CD4-positive, alpha-beta T cell treated with Interleukin-17A for 4 hours (primary cell): ENCODE results near the gene MYBPC2.

ENCODE experiments used
- DNase-seq: peaks from one replicate; pipeline ENCODE4 v3.0.0-alpha.2; 2020; ENCODE audit warnings: mixed read lengths

Gene MYBPC2

GRCh38 chr19:50505856-50506611, 73.3 kb downstream of the MYBPC2 start:
- no peak for DNase-seq

DNA sequence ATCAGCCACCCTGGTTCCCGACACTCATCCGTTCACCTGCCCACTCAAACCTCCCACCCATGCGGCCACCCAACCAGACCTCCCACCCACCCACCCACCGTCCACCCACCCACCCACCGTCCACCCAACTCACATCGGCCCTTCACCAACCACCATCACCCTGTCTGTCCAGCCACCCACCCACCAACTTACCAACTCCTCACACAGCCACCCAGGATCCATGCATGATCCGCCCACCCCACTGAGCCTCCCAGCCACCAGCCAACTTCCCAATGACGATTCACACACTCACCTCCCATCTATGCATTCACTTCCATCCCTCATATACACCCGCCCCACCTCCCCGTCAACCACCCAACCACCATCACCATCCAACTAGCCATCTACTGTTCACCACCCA, 74.0 kb downstream of the MYBPC2 start:
- no peak for DNase-seq

DNA sequence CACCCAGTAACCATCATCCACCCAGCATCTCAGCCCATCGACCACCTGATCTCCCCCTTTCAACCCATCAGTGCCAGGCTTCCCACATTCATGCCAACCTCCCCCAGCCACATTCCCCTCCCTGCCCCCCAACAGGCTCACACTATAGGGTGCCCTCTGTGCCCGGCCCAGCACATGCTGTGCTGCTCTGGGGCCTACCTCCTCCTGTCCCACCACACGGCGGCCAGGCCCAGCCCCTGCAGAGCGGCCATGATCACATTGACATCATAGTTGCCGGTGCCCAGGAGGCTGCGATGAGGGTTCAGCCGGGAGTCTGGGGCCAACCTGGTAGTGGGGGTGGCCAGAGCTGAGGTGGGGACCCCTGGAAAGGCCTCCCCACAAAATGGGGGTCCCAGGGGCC, 74.7 kb downstream of the MYBPC2 start:
- DNase-seq = no peak

DNA sequence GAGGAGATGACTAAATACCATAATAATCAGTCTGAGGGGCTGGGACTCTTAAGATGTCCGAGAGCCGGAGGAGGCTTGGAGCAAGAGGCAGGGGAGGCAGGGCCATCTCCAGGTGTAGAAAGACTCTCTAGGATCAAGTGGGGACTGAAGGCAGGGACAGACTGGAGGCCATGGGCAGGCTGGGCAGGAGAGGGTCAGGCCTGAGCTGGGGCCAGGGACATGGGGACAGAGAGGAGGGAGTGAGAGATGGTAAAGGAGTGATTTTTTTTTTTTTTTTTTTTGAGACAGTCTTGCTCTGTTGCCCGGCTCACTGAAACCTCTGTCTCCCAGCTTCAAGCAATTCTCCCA, 76.1 kb downstream of the MYBPC2 start:
- DNase-seq = no peak

DNA sequence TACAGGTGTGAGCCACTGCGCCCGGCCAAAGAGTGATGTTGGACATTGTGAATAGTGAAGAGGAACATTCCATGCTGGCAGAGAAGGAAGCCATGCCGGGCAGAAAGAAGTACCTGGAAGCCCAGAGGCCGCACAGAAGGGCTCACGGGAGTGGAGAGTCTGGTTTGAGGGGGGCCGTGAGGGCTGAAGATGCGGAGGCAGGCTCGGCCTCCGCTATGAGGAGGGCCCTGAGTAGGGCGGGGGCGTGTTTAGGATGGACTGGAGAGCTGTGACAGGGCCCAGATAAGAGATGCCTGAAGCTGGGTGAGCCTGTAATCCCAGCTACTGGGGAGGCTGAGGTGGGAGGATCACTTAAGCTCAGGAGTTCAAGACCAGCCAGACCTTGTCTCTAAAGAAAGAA, 76.7 kb downstream of the MYBPC2 start:
- DNase-seq = no peak

DNA sequence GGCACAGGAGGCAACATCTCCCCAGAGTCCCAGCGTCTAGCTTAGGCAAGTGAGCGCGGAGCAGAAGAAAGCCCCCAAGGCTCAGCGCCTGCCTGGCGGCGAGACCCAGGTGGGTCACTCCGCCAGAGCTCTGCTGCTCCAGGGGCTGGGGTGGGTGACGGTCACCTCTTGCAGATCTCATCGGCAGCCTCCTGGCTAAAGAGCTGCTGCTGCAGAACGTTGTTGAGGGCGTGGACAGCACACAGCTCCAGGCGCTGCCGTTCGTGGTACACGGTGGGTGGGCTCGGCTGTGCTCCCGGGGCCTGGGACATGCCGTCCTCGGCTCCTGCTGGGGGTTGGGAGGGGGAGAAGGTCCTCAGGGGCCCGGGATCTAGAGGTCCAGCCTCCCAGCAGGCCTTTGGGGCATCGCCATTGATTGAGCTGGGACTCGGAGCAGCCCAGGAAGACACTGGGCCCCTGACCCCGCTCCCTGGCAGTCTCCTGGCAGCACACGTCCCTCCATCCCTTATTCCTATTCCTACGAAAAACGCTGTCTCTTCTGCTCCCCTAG, 77.5 kb downstream of the MYBPC2 start:
- no peak for DNase-seq

DNA sequence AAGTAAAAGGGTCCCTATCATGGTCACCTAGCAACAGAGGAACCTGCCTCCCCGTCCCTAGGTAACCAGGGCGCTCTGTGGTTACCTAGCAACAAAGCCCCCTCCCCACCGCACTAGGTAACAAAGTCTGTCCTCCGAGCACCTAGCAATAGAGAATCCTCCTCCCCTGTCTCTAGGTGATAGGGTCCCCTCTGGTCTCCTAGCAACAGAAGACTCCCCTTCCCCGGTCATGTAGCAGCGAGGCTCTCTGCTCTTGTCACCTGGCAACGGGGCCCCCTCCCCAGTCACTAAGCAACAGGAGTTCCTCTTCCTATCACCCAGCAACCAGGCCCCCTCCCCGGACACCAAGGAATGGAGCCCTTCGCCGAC, 78.0 kb downstream of the MYBPC2 start:
- DNase-seq = no peak

- DNase-seq = peak; percentile 96
These were observed 78.6 kb downstream of the MYBPC2 start, which contains the start of gene JOSD2 for GRCh38 chr19:50511069-50511822. Gene JOSD2 (minus strand): TSS chr19:50511191. CDS start chr19:50510431, 760 bp downstream.

DNA sequence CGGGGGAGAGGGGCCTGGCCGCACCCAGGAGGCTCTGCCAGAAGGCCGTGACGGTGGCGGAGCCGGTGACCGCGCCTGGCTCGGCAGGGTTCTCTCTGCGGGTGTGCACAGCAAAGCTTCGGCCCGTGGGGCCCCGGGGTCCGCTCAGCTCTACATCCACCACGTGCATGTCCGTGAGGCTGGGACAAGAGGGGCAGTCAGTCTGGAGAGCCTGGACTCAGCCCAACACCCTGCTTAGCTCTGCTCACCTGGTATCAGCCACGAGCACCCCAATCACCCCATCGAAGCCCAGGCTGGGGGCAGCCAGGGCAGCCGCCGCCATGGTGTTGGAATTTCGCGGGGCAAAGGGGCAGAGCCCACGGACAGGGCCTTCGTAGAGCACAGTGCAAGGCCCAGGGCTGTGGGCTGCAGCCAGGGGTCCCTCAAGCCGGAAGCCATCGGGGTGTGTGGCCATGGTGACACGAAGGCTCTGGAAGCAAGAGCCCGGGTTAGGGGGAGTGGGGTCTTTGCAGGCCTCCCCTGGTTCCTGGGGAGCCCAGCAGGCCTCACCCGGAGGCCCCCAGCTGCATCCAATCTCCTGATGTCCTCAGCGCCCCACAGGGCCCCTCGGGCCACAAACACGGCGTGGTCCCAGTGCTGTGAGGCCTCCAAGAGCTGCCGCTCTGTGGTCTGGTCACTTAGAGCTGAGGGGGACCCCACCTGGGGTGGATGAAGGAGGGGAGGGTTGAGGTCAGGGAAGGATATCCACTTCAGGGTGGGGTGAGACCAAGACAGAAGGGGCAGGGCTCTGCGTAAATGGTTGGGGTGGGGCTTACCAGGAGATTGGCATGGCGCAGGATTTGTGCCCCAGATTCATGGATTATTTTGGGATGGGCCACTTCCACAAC, 79.7 kb downstream of the MYBPC2 start:
- no peak for DNase-seq

GRCh38 chr19:50512999-50513745, 80.5 kb downstream of the MYBPC2 start:
- no peak for DNase-seq

- no peak for DNase-seq
These were observed 81.2 kb downstream of the MYBPC2 start, which contains the start of gene ASPDH for GRCh38 chr19:50513746-50514345. Gene ASPDH (minus strand): TSS chr19:50513913. CDS start chr19:50513823, 90 bp downstream.

DNA sequence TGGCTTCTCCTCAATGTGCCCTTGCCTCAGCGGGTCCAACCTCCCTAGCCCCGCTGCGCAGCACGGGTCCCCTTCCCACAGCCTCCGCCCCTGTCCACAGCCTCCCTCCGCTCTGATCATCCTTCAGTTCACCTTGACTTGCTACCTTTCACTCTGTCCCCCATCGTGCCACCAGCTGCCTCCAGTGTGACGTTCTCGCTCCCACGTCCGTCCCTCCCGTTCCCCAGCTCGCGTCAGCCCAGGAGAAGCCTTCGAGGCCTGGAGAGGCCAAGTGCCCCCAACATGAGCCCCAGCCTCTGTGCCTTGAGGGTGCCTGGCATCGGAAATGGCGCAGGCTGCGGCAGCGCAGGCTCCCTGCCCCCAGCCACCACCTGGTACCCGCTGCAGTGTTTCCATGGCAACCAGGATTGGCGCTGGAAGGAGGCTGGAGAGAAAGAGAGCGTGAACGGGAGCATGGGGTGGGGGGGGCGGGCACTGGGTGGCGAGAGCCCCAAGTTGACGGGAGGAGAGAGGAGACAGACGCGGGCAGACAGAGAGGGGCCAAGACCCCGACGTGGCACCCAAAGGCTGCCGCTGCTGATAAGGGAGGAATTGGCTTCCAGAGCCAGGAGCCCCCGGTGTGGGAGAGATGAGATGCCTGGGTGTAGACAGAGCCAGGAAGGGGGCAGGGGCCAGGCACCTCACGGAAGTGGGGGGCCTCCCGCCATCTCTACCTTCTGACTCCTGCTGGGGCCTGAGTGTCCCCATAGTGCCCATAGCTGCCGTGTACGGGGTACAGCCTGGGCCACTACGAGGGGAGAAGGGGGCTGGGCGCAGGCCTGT, 81.9 kb downstream of the MYBPC2 start:
- no peak for DNase-seq

GRCh38 chr19:50515168-50515561, 82.5 kb downstream of the MYBPC2 start:
- DNase-seq = no peak
